Measurements from ENCODE around the gene ZIC1.

Gene ZIC1

DNA sequence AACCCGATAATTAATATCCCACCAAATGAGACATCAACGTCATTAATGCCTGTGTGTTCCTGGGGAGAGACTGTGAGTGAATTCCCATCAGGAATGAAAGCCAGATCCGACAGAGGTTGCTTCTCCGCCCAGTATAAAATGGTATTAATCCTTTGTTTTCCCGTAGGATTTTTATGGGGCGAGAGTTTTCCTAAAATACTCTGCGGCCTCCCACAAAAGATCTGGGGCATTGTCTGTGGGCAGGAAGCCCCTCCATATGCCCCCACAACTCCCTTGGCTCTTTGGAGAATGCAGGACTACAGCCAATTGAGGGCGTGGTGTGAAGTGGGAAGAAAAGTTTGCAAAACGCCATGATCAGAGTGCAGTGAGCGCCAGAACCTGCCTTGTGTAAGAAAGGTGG lies 29.5 kb upstream of the ZIC1 start (continued):
- no peak for TF ChIP-seq ZNF404 (tag by site-specific recombination; IDR thresholded peaks at IDR 0.05)
- TF ChIP-seq, protein P1, sequence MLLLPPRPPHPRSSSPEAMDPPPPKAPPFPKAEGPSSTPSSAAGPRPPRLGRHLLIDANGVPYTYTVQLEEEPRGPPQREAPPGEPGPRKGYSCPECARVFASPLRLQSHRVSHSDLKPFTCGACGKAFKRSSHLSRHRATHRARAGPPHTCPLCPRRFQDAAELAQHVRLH (tag by site-specific recombination; IDR thresholded peaks at IDR 0.05): no peak

DNA sequence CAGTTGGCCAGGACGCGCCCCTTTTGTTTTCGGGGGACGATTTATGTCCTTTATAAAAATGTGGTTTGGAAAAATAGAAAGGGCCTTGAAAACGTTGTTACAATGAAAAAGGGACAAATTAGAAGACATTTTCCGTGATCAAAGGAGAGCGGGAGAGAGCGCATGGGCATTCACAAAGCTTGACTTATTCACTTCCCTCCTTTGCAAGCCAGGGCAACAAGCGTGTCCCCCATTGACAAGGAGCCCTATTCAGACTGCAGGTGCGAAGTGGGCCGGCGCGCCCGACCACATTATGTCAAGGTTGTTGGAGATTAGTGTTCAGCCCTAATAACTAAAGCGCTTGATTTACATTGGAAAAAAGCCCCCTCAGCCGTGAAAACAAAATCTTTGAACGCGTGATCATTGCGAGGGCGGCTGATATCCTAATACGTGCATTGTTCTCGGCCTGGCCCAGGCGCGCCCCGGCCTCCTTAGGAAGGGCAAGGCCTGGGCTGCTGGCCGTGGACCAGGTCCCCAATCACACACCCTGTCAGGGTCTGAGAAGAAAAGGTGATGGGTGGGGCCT lies 28.7 kb upstream of the ZIC1 start:
- POLR2A ChIA-PET: no interaction called here
- TF ChIP-seq ZFP69B (tag by site-specific recombination; IDR thresholded peaks at IDR 0.05) (no peak), SP2 (tag by site-specific recombination; IDR thresholded peaks at IDR 0.05) (no peak), ZNF292 (tag by site-specific recombination; IDR thresholded peaks at IDR 0.05; ENCODE audit: borderline replicate concordance, low read depth) (no peak), ZNF175 (tag by site-specific recombination; IDR thresholded peaks at IDR 0.05) (no peak), ZNF544 (tag by site-specific recombination; IDR thresholded peaks at IDR 0.05) (no peak), SP3 (tag by site-specific recombination; IDR thresholded peaks at IDR 0.05) (no peak), ZNF843 (tag by site-specific recombination; IDR thresholded peaks at IDR 0.05) (no peak), KLF1 (tag by site-specific recombination; IDR thresholded peaks at IDR 0.05) (no peak), SP7 (tag by site-specific recombination; IDR thresholded peaks at IDR 0.05) (no peak), HOXD13 (CRISPR knock-in tag; IDR thresholded peaks at IDR 0.05; ENCODE audit: borderline replicate concordance) (no peak), ZNF791 (tag by site-specific recombination; IDR thresholded peaks at IDR 0.05) (no peak), ZNF621 (tag by site-specific recombination; IDR thresholded peaks at IDR 0.05) (no peak)
- TF ChIP-seq, protein P2, sequence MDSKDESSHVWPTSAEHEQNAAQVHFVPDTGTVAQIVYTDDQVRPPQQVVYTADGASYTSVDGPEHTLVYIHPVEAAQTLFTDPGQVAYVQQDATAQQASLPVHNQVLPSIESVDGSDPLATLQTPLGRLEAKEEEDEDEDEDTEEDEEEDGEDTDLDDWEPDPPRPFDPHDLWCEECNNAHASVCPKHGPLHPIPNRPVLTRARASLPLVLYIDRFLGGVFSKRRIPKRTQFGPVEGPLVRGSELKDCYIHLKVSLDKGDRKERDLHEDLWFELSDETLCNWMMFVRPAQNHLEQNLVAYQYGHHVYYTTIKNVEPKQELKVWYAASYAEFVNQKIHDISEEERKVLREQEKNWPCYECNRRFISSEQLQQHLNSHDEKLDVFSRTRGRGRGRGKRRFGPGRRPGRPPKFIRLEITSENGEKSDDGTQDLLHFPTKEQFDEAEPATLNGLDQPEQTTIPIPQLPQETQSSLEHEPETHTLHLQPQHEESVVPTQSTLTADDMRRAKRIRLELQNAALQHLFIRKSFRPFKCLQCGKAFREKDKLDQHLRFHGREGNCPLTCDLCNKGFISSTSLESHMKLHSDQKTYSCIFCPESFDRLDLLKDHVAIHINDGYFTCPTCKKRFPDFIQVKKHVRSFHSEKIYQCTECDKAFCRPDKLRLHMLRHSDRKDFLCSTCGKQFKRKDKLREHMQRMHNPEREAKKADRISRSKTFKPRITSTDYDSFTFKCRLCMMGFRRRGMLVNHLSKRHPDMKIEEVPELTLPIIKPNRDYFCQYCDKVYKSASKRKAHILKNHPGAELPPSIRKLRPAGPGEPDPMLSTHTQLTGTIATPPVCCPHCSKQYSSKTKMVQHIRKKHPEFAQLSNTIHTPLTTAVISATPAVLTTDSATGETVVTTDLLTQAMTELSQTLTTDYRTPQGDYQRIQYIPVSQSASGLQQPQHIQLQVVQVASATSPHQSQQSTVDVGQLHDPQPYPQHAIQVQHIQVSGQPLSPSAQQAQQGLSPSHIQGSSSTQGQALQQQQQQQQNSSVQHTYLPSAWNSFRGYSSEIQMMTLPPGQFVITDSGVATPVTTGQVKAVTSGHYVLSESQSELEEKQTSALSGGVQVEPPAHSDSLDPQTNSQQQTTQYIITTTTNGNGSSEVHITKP (tag by site-specific recombination; IDR thresholded peaks at IDR 0.05): no peak
- TF ChIP-seq, protein P3, sequence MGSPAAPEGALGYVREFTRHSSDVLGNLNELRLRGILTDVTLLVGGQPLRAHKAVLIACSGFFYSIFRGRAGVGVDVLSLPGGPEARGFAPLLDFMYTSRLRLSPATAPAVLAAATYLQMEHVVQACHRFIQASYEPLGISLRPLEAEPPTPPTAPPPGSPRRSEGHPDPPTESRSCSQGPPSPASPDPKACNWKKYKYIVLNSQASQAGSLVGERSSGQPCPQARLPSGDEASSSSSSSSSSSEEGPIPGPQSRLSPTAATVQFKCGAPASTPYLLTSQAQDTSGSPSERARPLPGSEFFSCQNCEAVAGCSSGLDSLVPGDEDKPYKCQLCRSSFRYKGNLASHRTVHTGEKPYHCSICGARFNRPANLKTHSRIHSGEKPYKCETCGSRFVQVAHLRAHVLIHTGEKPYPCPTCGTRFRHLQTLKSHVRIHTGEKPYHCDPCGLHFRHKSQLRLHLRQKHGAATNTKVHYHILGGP (tag by site-specific recombination; IDR thresholded peaks at IDR 0.05): no peak
- TF ChIP-seq, protein P4, sequence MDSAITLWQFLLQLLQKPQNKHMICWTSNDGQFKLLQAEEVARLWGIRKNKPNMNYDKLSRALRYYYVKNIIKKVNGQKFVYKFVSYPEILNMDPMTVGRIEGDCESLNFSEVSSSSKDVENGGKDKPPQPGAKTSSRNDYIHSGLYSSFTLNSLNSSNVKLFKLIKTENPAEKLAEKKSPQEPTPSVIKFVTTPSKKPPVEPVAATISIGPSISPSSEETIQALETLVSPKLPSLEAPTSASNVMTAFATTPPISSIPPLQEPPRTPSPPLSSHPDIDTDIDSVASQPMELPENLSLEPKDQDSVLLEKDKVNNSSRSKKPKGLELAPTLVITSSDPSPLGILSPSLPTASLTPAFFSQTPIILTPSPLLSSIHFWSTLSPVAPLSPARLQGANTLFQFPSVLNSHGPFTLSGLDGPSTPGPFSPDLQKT (IDR thresholded peaks at IDR 0.05; ENCODE audit: borderline replicate concordance, low read depth, low read length): no peak
- TF ChIP-seq, protein P5, sequence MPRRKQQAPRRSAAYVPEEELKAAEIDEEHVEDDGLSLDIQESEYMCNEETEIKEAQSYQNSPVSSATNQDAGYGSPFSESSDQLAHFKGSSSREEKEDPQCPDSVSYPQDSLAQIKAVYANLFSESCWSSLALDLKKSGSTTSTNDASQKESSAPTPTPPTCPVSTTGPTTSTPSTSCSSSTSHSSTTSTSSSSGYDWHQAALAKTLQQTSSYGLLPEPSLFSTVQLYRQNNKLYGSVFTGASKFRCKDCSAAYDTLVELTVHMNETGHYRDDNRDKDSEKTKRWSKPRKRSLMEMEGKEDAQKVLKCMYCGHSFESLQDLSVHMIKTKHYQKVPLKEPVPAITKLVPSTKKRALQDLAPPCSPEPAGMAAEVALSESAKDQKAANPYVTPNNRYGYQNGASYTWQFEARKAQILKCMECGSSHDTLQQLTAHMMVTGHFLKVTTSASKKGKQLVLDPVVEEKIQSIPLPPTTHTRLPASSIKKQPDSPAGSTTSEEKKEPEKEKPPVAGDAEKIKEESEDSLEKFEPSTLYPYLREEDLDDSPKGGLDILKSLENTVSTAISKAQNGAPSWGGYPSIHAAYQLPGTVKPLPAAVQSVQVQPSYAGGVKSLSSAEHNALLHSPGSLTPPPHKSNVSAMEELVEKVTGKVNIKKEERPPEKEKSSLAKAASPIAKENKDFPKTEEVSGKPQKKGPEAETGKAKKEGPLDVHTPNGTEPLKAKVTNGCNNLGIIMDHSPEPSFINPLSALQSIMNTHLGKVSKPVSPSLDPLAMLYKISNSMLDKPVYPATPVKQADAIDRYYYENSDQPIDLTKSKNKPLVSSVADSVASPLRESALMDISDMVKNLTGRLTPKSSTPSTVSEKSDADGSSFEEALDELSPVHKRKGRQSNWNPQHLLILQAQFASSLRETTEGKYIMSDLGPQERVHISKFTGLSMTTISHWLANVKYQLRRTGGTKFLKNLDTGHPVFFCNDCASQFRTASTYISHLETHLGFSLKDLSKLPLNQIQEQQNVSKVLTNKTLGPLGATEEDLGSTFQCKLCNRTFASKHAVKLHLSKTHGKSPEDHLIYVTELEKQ (tag by site-specific recombination; IDR thresholded peaks at IDR 0.05; ENCODE audit: borderline replicate concordance): no peak
- H3K4me1 ChIP-seq (ENCODE audit: control insufficient read depth, insufficient read depth, low read length): no peaks in the 10 kb centered on the region
- no peak overlapping the region for H3K27ac ChIP-seq (ENCODE audit: extremely low read depth, low read depth, low read length)
- H3K4me3 ChIP-seq (ENCODE audit: low read depth, low read length): no peak overlapping the region
- H3K36me3 ChIP-seq (ENCODE audit: control insufficient read depth in 2 of 2, insufficient read depth in 1 of 2, low read length in 2 of 2): no peaks in the 10 kb centered on the region
- CTCF ChIA-PET: no interaction called here
- H3K9me3 ChIP-seq (ENCODE audit: control insufficient read depth, insufficient read depth, low read depth, low read length): no peaks in the 10 kb centered on the region

Measured in HEK293 (cell line).